Right hindlimb (tissue), 1 donor: Measurements from ENCODE around the gene ARHGAP25.

Source experiments
- DNase-seq: peaks from one replicate; pipeline ENCODE4 v3.0.0-alpha.2; 2018

Gene ARHGAP25

GRCh38 chr2:68721482-68722101 is 13.0 kb upstream of the ARHGAP25 start:
- no peak for DNase-seq

- no peak for DNase-seq
These were observed 11.9 kb upstream of the ARHGAP25 start for GRCh38 chr2:68722712-68723111.

DNA sequence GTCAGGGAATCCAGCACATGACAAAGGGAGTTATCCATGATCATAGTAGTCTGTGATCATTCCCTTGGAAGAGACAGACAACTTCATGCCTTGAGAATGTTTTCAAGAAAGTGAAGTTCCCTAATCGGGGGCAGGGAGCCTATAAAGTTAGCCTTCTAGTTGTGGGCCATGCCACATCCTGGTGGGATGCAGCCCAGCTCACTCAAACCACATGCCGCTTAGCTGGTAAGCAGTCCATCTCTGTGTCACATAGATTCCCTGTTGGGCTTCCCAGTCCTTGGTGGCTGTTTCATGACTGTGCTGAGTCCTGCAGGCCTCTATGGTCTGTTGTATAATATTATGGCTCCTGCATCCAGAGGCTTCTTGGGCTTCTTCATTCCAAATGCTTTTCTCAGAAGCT is 11.4 kb upstream of the ARHGAP25 start:
- DNase-seq: no peak

- DNase-seq: no peak
These were observed 8.5 kb upstream of the ARHGAP25 start for GRCh38 chr2:68726100-68726499.

DNA sequence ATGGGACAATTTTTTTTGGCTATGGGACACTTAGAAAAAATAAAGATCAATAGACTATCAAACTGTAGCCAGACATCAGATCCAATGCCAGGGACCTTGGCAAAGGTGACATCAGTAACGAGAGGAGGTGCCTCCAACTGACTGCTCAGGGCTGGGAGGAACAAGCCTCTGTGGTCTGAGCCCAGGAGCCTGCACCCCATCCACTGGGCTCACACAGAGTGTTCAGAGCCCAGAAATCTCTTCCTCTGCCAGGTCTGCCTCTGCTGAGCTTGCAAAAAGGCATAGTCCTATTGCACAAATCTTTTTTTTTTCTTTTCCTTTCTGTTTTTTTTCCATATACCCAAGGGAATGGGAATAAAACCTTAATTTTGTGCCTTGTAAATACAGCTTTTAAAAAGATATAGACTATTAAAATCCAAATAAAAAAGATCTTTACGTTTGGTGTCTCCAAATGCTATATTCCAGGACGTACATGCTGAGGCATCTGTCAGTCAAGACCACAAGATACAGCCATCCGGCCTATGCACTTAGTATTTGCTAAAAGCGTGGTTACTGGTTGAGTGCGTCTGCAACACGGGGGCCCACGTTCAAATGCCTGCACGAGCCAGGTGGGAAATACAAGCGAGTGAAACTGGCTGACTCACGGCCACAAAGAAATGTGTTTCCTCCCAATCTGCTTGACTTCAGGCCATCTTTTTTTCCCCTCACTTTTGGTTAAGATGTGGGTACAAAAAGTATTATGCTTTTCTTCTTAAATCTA is 7.8 kb upstream of the ARHGAP25 start:
- DNase-seq: no peak

GRCh38 chr2:68727683-68728375 is 6.8 kb upstream of the ARHGAP25 start:
- DNase-seq: no peak

DNA sequence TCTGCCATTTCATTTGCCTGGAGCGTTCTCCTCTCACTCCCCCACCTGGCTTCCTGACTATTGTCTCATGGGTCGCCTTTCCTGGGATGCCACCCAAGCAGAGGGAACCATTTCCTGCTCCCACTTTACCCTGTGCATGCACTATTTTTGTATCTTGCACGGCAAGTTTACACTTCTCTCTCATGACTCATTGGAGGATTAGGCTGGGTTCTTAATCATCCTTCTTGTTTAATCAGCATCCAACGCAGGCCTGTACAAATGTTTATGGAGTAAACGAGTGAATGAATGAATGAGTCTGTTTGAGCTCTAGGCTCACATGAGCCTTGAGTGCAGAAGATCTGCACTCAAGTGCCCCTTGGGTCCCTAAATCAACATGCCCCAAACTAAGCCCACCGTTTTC is 3.8 kb upstream of the ARHGAP25 start:
- no peak for DNase-seq

GRCh38 chr2:68732036-68732932 is 2.3 kb upstream of the ARHGAP25 start:
- DNase-seq: no peak

DNA sequence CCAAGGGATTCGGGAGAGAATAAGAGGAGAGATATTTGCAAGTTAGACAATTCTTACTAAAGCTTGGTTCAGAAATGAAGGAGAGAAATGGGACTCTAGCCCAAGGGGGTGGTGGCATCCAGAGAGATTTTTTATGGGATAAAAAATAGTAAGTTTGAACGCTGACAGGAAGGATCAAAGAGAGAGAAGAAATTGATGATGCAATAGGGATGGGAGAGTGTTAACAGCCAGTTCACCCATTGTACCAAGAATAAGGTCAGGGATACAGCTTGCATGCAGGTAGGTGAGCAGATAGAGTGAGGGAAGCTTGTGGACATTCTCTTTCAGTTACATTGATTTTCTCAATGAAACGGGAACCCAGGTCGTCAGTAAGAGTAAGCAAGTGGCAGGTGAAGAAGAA is 1.2 kb upstream of the ARHGAP25 start:
- no peak for DNase-seq

GRCh38 chr2:68734176-68734575 is 435 bp upstream of the ARHGAP25 start:
- no peak for DNase-seq

DNA sequence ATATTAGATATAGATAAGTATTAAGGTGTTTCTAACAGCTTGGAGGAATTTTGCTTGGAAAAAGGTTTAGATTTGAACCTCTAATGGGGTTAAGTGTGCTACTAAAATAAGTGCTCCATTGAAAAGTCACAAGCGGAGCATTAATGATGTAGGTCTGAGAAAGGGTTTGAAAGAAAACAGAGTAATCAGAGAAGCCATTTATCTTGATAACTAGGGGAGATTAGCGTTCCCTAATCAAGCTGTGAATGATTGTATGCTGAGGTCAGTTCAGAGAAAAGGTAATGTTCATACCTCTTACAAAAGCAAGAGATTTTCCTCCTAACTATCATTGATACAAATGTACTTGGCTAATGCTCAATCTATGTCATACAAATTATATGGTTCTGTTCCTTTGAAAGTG is 1.5 kb downstream of the ARHGAP25 start:
- DNase-seq: no peak

- no peak for DNase-seq
These were observed 3.1 kb downstream of the ARHGAP25 start for GRCh38 chr2:68737711-68738110.

DNA sequence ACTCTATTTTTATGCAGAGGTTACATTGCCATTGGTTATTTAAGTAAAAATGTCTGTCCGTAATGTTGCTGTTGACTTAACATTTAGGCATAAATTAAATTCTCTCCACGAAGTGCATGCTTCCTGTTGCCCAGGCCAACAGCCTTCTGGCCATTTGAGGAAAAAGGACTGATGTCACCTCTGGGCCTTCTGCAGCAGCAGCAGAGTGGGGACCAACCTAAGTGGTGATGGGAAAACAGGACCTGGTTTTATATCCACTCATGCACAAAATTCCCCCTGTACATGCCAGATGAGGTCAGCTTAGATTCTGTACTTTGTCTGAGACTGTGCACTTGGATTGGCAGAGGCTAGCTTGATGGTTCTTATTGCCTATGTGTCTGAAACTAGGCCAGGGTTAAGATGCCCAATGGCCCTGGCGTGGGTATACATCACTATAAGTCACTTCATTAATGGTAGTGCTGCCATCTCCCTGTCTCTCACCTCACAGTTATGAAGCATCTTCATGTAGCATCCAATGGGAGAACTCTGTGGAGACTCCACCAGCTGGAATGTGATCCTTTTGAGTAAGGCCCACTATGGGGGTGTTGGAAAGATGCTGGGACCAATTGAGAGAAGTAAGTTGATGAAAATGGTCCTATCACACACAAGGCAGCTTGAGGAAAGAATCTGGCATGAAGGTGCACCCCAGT is 4.4 kb downstream of the ARHGAP25 start:
- DNase-seq: no peak

DNA sequence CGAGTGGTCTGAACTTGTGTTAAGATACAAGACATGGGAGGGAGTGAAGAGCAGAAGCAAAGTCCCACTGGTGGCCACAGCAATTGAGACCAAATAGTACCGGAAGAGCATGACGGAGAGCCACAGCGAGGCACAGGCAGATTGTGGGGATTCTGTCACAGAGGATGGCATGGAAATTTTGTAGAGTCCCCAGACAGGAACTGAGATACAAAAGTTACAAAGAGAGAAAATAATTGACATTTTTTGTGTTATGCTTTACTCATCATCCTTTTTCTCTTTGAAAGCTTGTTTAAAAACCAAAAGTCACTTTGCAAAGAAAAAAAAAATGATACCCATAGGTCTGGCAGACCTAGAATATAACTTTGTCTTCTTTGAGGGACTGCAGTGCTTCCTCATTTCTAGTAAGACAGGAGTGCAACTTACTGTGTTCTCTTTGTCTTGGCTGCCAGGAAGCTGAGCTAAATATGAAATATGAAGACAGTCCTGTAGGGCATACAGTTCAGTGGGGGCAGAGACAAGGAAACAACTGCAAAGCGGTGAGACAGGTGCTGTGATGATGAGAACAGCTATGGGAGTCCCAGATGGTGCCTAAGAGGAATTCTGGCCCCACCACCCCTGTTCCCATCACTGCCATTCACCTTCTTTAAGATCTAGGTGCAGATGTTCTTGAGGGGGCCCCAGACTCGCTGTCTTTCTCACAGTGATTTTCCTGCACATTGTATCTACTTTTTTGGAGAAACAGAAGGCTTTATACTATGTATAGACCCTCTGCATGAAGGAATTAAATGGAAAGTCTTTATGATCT is 5.2 kb downstream of the ARHGAP25 start:
- no peak for DNase-seq

DNA sequence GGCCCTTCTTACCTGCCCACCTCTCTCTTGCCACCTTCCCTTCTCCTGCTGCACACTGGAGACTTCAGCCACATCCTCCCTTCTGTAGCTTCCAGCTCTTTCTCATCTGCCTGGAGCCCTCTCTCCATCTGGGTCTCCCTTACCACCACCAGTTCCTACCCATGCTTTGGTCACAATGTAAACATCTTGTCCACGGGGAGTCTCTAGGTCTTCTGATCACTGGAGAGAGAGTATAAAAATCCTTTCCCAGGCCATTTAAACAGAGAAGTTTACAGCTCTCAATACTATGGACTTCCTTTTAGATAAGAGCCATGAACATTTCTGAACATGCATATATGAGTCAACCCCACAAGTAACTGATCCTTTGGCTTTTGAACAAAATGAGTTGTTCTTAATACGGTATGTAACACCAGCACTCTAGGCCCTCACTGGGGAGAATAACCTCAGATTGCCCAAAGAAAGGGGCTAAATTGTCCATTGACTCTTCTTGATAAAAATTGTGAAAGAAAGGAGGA is 5.8 kb downstream of the ARHGAP25 start:
- no peak for DNase-seq

- no peak for DNase-seq
These were observed 6.6 kb downstream of the ARHGAP25 start for GRCh38 chr2:68741238-68741637.

GRCh38 chr2:68741805-68742306 is 7.2 kb downstream of the ARHGAP25 start:
- DNase-seq: no peak

- no peak for DNase-seq
These were observed 8.2 kb downstream of the ARHGAP25 start for GRCh38 chr2:68742626-68743415.

DNA sequence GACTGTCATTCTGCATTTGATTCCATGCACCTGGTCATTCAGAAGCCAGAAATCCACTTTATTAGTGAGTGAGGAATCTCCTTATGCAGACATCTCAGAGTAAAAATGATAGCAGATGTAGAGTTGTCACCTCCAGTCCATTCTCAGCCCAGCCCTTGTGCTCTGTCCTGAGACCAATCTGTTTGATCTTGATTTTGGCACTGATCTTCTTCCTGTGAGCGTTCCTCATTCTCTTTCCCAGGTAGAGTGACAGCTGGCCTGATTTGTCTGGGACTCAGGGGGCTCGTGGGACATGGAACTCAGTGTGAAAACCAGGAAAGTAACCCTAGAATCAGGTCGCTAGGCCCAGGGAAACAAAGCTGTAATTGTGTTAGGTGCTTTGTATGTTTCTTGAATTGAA is 8.9 kb downstream of the ARHGAP25 start:
- no peak for DNase-seq

DNA sequence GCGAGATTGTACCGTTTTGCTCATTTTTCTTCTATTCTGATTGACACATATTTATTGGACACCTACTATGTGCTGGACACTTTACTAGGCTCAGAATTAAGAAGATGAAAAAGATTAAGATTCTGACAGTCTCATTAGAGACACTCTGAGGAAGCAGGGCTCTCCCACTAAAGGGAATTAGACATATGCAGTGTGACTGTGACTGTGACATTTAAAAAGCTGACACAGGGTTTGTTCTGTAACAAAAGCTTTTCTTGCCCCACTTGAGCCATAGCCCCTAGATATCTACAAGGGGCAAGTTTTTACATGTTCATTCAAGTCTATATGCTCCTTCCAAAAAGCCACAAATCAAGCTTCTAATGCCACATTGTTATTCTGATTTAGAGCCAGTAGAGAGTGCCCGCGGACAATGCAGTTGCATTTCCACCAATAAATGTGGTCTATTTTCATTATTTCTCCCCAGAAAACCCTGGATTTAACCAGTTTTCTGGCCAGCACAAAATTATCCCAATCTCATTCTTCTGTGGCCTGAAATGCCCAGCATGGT is 9.8 kb downstream of the ARHGAP25 start:
- DNase-seq: no peak
